GM18519 (cell line): ENCODE data around the gene TEX29.

Source experiments
- ATAC-seq: cut with Tn5 transposase; IDR thresholded peaks from one replicate; pipeline ENCODE4 v1.9.1; 2021; ENCODE audit warnings: mild to moderate bottlenecking, moderate library complexity; ENCODE audit not compliant: unreplicated experiment, low FRiP score

TEX29 gene

DNA sequence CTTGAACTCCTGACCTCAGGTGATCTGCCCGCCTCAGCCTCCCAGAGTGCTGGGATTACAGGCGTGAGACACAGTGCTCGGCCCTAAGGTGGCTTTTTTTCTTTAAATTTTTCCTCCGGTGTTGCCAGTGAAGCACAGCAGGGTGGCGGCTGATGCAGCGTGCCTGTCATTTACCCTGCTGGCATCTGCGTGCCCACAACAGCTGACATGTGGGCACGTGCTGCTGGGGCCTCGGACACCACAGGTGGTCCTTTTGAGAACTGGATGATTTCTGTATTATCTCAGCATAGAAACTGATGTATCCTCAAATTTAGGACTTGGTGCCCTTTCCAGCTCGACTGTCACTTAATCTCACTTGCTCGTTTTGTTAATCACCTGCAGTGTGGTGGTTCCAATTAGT is 31.2 kb upstream of the TEX29 start:
- no peak for ATAC-seq

DNA sequence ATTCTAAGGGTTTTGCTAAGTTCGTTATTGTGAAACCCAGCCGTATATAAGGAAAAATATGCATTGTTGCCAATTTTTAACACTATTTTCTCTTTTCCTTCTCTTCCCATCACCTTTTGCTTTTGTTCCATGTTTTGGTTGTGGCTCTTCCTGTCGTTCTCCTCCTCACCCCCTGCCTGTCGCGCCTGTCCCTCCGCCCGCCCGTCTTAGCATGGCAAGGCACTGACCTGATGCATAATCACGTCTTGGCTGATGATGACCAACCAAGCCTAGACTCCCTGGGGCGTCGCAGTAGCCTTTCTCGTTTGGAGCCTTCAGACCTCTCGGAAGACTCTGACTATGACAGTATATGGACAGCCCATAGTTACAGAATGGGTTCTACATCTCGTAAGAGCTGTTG is 28.5 kb upstream of the TEX29 start:
- no peak for ATAC-seq

DNA sequence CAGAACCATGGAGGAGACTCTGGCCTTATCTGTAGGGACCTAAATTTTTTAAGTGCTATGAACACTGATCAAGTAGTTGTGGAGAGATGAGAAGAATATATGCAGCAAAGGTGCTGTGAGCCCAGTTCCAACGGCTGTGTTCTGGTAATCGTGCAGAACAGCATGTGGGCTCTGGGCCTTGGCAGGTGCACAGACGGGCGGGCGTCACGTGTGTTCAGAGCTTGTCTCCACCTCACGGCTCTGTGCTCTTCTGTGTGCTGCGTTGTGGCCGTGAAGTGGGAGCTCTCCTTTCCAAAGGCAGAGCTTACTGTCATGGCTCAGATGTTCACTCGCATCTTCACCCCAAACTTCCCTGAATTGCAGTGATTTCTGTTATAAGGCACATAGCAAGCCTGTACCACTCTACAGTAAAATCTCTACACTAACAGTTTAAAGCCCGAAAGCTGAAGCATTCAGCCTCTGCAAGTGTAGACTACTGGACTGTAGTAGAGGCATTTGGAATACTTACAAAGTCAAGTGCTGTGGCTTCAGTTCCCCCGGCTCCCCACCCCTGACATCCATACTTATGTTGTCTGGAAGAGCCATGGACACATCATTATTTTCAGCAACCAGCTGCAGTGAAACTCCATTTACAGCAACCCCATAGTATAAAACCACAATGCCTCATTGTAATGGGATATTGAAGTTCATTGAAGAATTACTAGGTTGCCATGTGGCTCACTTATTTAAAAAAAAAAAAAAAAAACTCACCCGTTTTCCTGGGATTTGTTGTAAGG is 27.5 kb upstream of the TEX29 start:
- ATAC-seq, result no peak

DNA sequence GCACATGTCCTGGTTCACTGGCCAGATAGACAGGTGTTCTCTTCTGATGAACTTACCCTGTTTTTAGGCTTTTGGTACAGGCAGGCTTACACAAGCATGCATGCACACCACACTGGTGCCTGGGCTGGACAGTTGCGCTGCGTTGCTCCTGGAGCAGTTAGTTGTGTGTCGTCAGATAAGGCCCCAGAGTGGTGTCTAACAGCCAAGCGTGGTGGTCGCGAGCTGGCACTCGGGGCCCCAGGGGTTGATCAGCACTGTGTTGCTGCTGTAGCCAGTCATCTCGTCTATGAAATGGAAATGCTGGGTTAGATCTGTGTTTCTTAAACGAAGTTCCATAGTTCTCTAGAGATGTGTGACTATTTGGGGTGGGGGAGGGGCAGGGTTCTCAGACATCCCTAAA is 24.6 kb upstream of the TEX29 start:
- no peak for ATAC-seq

DNA sequence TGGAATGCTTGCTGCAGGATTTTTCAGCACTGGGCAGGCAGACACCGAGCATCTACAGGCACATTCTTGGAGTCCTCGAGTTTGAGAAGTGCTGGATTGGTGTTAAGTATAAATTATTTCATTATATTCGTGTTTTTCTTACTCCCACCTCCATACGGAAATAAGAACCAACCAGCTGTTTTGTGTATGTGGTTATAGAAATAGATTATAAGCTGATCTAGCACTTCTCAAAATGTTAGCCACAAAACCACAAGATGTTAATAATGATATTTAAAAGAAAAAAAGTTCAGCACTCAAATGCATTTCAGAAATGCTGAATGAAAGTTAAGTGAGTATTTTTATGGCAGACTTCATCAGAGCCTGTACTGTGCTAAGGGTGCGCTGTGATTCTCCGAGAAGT is 24.0 kb upstream of the TEX29 start:
- no peak for ATAC-seq

DNA sequence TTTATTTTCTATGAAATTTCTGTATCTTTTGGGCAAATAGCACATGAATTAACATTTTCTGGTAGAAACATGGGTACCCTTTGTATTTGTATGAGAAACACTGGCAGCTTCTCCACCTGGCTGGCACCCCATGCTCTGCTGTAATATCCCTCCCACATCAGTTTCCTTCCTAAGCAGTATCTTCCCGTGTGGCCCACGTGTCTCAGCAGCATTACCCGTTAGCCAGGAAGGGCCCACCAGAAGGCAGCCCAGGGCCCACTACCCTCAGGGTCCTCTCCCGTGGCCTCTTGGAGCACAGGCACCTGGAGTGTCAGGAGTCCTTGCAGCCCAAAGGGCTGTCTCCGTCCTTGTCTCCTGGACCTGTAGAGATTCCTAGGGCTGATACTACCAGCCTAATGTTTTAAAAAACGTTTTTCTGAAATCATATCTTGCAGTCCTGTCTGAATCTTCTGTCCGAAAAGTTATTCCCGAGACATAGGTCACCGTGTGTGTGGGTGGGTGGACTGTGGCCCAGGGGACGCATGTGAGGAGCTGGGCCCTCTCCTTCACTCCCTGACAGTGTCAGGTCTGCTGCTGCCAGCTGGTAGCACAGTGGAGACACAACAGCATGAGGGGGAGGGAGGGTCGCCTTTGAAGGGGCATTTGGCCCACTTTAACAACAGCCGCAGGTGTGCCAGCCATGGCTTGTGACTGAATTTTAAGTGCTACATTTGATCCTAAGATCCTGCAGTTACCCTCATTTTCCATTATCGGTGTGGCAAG is 22.0 kb upstream of the TEX29 start:
- ATAC-seq, result no peak

DNA sequence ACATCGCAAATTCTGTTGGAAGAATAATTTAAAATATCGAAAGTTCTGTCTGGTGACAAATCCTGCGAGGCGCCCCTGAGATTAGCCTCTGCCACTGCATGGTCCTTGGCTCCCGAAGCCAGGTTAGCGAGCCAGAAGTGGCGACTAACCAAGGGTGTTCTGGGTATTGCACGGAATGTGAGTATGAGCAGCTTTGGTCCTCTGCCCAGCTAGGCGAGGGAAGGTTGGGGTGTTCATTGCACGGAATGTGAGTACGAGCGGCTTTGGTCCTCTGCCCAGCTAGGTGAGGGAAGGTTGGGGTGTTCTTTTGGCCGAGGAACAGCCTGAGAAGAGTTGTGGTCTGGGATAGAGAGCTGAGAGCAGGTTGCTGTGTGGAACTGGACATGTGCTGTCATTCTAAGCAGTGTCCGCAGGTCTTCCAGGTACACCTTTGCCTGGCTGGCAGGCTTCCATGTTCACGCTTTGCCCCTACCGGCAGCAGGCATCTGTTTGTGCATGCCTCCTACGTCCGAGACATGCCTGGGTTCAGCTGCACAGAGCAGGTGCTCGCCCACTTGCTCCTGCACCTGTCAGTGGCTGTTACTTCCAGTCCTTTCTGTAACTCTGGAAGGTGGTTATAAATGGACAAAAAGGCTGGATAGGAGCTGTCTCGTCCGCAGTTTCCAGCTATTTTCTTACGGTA is 18.3 kb upstream of the TEX29 start:
- no peak for ATAC-seq

DNA sequence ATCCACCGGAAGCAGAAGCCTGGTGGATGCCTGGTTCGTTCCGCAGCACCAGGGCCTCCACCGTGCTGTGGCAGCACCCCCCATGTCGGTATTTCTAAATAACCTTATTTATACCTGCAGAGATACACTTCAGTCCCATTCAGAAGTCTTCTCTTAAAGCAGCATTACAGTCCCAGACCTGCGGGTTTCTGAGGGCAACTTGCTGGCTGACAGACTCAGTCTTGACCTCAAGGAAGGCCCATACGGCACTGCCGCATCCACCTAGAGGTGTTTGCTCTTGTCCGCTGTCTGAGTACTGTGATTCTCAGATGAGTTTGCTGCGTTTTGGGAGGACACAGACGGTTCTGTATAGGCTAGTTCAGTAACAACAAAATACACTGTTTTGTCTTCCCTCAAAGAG is 16.9 kb upstream of the TEX29 start:
- ATAC-seq, result peak; percentile 6

DNA sequence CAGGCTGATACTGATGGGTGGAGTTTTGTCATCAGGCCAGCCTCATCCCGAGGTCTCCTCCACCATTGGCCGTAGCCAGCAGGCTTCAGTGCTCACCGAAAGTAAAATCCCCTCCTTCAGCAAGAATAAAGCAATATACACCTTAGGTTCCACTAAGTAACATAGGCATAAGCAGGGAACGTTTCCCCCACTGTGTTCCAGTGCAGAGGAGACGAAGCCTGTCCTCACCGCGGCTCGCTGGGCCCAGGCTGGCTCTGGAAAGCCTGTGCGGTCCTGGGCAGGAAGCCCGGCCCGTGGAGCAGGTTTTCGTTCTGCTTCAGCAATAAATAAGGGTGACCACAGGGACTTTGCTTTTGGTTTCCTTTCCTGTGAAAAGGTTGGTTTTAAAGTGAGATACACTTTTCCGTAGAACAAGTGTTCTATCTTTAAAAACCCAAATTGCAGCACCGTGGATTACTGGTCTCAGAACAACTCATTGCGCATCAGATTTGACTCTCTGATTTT is 16.3 kb upstream of the TEX29 start:
- peak; percentile 81 for ATAC-seq

DNA sequence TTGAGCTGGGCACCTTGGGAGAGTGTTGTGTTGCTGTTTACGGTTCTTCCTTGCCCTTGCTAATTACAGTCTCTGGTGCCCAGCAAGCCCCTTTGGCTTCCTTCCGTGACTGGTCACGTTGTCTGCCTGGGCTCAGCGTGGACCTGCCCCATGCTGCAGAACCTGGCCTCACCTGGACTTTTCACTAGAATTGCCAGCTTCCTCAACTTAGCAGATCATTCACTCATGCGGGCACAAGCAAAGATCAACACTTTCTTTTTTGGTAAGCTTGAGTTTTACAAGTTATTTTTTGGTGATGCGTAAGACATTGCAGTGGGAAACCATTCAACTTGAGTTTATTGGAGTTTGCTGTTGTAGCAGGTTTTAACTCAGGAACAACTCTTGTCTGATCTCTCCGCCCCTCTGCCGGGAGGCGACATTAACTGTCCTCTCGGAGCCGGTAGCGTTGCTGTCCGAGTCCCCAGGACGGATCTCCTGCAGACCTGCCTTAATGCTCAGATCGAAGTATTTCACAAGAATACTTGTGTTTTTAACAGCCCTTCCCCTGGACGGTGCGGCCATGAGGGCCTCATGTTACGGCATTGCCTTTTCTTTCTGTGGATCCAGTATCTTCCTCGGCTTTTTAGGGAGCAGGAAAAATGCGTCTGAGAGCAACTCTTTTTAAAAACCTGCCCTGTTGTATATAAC is 15.7 kb upstream of the TEX29 start:
- no peak for ATAC-seq

DNA sequence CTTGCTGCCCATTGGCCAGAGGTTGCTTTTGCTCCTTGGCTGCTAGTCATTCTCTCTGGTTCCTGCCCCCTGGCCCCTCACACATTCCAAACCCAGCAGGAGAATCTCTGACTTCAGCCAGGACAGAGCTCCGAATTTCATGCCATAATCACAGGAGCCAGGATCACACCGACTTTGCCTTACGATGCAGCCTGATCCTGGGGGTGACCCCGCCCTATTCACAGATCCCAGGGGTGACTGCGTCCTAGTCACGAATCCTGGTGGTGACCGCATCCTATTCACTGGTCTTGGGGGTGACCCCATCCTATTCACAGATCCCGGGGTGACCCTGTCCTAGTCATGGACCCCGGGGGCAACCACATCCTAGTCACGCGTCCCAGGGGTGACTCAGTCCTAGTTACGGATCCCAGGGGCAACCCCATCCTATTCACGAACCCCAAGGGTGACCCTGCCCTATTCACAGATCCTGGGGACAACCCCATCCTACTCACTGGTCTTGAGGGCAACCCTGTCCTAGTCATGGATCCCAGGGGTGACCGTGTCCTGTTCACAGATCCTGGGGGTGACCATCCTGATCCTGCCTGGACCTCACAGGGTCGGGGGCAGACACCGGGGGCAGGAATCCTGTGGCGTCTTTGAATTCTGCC is 7.4 kb upstream of the TEX29 start:
- no peak for ATAC-seq

DNA sequence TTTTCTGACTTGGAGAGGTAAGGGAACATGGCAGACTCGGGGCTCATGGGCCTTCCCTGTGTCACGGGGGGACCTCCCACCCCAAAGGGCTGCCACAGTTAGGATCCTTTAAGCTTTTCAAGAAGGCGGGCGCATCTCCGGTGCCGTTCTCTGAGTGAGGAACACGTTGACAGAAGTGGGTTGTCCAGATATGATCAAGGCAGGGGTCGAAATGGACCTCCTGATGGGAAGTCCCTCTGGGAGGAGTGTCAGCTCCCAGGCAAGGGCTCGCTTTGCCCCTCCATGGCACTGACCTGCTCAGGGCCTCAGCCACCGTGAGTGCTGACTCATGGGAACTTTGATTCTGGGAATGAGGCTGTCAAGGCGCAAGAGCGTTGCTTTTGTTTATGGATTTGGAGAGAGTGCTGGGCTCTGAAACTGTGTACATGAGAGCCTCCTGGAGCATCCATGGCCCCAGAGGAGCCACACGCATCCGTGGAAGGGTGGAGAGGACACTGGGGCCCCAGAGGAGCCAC is 6.5 kb upstream of the TEX29 start:
- ATAC-seq, result no peak

DNA sequence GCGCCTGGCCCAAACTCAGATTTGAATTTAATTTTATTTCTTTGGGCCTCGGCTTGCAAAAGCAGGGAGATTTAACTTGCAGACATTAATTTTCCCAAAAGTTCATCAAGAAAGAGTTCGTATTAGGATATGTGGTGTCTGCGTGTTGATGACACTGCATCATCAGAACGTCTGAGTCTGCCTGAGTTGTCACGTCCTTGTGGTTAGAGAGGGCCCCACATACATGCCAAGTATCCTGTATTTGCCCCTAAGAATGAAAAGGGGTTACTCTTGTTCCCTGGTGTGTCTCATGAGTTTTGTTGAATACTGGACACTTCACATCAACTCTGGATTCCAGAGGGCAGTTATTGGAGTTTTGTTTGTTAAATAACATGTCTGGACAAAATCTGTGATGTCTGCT is 5.6 kb upstream of the TEX29 start:
- ATAC-seq, result no peak

DNA sequence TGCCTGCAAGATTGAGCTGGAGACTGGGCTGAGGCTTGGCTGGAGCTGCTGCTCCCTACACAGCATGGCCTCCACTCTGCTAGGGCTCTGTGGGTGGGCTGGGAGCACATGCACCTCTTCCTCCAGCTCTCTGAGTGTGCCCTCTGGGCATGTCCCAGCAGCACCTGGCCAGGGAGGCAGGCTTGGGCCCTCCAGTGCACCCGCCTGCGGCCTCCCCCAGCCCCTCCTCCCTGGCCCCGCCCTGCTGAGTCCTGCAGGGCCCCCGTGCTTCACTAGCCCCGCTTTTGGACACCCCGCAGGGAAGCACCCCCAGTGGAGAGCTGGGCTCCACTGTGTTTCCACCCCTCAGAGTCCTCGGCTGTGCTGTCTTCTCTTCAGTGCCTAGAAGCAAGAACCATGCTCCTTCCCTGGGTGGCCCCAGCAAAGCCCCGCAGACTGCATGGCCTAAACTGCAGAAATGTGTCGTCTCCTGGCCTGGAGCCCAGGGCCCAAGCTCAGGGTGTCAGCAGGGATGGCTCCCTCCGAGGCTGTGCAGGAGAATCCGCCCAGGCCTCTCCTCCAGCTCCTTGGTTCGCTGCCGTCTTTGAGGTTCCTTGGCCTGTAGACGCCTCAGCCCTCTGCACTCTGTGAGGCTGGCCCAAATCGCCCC is 5.0 kb upstream of the TEX29 start:
- no peak for ATAC-seq

DNA sequence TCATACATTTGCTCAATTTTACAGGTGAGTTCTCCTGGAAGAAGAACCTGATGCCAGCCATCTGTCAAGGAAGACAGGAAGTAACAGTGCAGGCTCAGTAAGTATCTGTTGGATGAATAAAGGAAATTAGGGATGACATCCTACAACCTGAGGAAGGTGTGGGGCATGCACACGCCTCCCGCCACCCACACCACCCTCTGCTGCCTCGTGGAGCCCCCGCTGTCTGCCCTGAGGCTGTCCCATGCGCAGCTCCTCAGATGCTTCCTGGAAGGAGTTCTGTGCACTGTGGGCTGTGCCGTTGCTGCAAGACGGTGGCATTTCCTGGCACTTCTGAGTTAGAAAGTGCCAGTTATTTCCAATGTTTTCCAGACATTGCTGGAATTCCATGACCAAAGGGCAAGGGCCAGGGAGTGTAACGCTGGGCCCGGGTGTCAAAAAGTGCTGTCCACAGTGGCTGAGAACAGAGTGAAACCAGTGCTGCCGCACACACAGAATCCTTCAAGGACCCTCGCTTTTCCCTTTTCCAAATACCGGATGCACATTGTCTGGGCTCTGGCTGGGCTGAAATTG is 4.2 kb upstream of the TEX29 start:
- ATAC-seq, result no peak

DNA sequence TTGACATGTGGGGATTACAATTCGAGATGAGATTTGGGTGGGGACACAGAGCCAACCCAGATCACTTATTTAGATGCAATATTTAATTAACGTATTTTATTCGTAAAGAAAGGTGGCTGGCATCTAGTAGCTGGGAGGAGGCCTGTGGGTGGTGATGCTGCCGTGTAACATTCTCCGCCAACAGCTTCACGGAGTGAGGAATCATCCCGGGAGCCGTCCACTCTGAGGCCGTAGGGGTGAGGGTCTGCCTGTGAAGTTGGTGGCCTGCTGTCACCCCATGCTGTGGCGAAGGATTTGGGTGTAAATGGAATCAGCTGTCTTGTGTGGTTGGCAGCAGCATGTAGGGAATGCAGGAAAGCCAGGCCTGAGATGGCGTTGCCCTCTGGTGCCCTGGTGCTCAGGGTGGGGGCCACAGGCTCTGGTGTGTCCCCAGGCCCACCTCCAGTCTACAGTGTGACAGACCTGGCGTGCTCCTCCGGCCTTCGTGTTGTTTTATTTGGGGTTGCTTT is 3.3 kb upstream of the TEX29 start:
- ATAC-seq, result no peak

DNA sequence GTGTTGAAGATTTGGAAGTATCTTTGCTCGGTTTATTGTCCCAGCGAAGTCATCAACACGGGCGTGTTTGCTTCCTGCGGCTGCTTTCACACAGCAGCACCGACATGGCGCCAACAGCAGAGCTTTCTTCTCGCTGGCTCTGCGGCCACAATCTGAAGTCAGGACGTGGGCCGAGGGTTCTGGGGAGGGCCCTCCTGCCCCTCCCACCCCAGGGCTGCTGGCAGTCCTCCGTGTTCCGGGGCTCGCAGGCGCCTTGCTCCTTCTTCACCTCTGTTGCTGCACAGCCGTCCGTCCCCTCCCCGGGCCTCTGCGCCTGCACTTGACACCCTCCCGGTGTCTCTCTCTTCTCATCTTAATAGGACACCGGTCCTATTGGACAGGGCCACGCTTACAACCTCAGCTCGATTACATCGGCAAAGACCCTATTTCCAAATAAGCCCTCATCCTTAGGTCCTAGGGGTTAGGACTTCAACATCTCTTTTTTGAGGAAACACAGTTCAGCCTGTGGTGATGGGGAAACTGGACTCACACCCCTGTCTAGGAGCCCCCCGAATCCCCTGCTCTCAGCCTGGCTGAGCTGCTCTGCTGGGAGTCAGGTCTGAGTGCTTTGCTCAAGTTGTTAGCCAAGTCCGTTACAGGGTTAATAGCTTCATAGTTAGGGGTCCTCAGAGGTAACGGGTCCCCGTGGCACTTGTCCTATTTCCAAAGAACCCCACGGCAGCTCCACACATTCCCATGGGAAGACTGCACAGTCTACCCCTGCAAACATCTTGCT is 2.7 kb upstream of the TEX29 start:
- ATAC-seq, result no peak

DNA sequence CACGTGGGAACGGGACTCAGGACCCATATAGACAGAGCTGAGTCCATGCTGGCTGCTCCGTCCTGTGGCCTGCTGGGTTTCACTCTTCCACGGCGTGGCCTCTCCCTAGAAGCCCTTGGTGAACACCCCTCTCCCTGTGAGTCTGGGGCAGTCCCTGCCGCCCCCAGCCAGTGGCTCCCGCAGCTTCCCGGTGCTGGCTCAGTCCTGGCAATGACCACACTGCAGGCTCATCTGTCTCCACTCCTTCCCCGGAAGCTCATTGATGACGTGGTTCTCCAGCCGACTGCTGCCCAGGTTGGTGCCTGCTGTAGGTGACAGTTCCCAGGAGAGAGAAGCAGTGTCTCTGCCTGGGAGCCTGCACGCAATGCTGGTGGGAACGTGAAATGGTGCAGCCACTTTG is 2.1 kb upstream of the TEX29 start:
- no peak for ATAC-seq
